ENCODE results near the gene IZUMO4.

DNA sequence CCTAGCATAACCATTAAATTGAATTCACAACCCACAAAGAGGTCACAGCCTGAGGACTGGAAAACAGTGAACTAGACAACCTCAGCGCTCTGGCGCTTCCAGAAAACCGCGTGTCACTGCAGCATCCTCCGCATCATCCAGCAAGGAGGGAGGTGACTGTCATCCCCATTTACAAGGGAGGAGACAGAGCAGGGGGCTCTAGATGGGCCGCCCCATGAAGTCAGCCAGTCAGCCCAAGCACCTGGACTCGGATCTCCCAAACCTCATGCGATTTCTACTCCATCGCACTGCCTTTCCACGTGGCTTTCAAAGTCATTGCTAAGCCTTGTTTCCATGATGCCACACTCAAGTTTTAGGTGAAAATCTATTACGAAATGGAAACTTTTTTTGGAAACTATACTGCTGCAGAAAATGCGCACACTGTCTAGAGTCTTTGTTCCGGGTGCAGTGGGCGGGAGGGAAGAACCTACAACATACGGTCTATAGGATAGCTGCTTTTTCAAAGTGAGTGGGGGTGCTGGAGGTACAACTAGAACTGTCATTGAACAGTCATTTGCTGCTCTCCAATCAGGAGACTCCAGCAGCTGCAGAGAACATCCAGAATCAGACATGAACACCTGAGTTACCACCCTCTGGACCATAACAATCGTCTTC, 51.9 kb downstream of the IZUMO4 start:
- TF ChIP-seq, protein P1, sequence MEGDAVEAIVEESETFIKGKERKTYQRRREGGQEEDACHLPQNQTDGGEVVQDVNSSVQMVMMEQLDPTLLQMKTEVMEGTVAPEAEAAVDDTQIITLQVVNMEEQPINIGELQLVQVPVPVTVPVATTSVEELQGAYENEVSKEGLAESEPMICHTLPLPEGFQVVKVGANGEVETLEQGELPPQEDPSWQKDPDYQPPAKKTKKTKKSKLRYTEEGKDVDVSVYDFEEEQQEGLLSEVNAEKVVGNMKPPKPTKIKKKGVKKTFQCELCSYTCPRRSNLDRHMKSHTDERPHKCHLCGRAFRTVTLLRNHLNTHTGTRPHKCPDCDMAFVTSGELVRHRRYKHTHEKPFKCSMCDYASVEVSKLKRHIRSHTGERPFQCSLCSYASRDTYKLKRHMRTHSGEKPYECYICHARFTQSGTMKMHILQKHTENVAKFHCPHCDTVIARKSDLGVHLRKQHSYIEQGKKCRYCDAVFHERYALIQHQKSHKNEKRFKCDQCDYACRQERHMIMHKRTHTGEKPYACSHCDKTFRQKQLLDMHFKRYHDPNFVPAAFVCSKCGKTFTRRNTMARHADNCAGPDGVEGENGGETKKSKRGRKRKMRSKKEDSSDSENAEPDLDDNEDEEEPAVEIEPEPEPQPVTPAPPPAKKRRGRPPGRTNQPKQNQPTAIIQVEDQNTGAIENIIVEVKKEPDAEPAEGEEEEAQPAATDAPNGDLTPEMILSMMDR (IDR thresholded peaks at IDR 0.05): no peak
- TF ChIP-seq POLR2AphosphoS5 (IDR thresholded peaks at IDR 0.05): no peak
- TF ChIP-seq POLR2A (IDR thresholded peaks at IDR 0.05): no peak
